Panc1 (cell line): ENCODE data around the gene RBKS.

Source experiments
- REST ChIP-seq, 2 experiments: IDR thresholded peaks; 2 replicates each; pipeline ENCODE4 v1.6.1; 2011 to 2012; ENCODE audit warnings: low read depth in 2 of 2, control low read depth in 1 of 2, low read length in 1 of 2, mild to moderate bottlenecking in 1 of 2, moderate library complexity in 1 of 2; ENCODE audit not compliant: insufficient read depth in 1 of 2
- TCF7L2 ChIP-seq: IDR thresholded peaks from 2 replicates; pipeline ENCODE4 v1.6.1; 2011; ENCODE audit warnings: mild to moderate bottlenecking, low read depth, low read length, inconsistent platforms
- TF ChIP-seq, protein P1 (sequence below): fragments of 450-650 bp; IDR thresholded peaks from 2 replicates; pipeline ENCODE4 v1.5.1; 2017; ENCODE audit warnings: mild to moderate bottlenecking

GRCh38 chr2:27869763-27870162 is 20.4 kb downstream of the RBKS start:
- TF ChIP-seq, protein P1, sequence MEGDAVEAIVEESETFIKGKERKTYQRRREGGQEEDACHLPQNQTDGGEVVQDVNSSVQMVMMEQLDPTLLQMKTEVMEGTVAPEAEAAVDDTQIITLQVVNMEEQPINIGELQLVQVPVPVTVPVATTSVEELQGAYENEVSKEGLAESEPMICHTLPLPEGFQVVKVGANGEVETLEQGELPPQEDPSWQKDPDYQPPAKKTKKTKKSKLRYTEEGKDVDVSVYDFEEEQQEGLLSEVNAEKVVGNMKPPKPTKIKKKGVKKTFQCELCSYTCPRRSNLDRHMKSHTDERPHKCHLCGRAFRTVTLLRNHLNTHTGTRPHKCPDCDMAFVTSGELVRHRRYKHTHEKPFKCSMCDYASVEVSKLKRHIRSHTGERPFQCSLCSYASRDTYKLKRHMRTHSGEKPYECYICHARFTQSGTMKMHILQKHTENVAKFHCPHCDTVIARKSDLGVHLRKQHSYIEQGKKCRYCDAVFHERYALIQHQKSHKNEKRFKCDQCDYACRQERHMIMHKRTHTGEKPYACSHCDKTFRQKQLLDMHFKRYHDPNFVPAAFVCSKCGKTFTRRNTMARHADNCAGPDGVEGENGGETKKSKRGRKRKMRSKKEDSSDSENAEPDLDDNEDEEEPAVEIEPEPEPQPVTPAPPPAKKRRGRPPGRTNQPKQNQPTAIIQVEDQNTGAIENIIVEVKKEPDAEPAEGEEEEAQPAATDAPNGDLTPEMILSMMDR, result no peak
- TF ChIP-seq REST (IDR thresholded peaks at IDR 0.05; ENCODE audit: insufficient read depth in 1 of 2, low read depth in 2 of 2, low read length in 1 of 2) (no peak), TCF7L2 (no peak)
